GM21723 (cell line): ENCODE results near the gene GPR162.
A peak's percentile ranks its signal among the peaks of the same experiment; 100 is the strongest.

Source experiments
- ATAC-seq: cut with Tn5 transposase; IDR thresholded peaks from one replicate; pipeline ENCODE4 v1.9.1; 2021; ENCODE audit warnings: mild to moderate bottlenecking, moderate library complexity; ENCODE audit not compliant: unreplicated experiment

Gene GPR162

DNA sequence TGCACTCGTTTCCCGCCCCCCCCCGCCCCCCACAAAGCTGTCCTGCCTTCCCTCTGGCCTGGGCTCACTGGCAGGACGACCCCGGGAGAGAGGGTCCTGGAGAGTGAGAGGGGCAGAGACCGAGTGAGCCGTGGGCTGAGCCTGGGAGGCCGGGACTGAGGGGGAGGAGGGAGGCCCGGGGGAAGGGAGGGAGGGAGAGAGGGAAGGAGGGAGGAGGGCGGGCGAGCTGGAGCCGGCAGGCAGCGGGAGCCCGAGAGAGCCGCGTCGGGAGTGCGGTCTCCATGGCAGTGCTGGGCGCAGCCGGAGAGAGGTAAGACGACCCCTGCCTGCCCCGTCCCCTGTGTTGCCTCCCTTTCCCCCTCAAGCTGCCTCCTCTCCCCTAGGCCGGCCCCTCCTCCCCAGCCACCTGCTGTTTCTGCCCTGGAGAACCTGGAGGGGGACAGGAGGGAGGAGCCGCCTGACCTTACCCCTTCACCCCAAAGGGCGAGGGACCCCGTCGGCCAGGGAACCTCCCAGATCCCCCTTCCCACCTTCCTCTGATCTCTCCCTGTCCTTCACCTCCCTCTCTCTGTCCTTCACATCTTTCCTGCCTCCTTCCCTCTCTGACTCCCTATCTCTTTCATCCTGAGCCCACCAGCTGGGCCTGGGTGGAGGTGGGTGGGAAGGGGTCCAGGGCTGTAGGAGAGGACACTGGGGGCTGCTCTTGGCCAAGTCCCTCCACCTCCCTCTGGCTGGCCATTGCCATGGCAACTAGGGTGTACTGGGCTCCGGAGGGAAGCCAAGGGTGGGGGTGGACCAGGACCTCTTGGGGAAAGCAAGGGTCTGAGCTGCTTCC, at the start of gene GPR162:
Gene GPR162 (plus strand): TSS at position 231 of the 835 bp plus-strand sequence. CDS start 2,078 bp downstream, outside the sequence.
- no peak for ATAC-seq

DNA sequence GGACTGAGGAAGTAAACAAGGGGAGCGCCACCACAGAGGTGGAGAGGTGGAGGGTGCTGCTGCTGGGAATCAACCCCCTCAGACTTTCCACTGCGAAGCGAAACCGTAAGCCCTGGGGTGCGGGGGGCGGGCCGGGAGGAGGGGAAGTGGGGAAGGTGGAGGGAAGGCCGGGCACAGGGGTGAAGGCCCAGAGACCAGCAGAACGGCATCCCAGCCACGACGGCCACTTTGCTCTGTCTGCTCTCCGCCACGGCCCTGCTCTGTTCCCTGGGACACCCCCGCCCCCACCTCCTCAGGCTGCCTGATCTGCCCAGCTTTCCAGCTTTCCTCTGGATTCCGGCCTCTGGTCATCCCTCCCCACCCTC, 49.3 kb upstream of the GPR162 start, which contains the start of gene LAG3:
Gene LAG3 (plus strand): TSS at position 190 of the 365 bp plus-strand sequence. CDS start 333 bp downstream, outside the sequence.
- ATAC-seq = no peak

DNA sequence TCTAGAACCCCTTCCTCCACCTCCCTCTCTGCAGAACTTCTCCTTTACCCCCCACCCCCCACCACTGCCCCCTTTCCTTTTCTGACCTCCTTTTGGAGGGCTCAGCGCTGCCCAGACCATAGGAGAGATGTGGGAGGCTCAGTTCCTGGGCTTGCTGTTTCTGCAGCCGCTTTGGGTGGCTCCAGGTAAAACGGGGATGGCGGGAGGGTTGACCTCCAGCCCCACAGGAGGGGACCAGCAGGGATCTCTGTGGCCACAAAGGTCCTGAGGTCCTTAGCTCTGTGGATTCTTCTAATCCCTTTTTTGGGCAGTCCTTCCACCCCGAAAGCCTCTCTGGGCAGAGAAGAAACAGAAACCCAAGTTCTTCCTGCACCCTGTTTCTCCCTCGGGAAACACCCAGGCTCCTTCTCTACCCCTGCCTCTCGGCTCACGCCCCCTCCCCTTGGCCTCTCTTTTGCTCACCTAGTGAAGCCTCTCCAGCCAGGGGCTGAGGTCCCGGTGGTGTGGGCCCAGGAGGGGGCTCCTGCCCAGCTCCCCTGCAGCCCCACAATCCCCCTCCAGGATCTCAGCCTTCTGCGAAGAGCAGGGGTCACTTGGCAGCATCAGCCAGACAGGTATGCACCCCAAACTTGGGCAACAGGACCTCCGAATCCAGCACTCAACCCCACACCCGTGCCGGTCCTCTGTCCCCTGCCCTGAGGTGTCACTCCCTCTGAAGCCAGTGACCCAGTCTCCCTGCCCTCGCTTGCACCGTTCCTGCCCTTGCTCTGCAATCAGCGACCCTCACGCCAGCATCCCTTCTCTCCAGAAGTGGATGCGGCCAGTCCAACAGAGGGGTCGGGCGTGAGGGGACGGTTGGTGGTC, 48.7 kb upstream of the GPR162 start:
- no peak for ATAC-seq

DNA sequence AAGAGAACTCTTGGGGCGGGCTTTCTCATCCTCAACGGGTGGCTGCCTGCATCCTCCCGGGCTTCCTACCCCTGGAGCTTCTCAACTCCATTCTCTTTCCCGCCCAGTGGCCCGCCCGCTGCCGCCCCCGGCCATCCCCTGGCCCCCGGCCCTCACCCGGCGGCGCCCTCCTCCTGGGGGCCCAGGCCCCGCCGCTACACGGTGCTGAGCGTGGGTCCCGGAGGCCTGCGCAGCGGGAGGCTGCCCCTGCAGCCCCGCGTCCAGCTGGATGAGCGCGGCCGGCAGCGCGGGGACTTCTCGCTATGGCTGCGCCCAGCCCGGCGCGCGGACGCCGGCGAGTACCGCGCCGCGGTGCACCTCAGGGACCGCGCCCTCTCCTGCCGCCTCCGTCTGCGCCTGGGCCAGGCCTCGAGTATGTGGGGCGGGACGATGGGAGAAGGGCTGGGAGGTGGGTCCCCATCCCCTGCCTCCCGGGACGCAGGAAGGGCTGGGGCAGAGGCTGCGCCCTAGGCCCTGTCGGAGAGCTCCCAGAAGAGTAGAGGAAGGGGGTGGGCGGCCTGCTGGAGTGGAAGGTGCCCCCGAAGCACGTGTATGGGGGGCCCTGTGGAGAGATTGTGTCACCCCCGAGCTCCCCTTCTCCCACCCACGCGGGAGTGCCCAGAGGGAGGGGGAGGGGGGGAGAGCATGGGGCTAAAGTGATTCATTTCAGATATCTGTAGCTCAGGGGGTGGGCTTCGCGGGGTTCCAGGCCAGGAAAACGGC, 47.9 kb upstream of the GPR162 start:
- no peak for ATAC-seq

DNA sequence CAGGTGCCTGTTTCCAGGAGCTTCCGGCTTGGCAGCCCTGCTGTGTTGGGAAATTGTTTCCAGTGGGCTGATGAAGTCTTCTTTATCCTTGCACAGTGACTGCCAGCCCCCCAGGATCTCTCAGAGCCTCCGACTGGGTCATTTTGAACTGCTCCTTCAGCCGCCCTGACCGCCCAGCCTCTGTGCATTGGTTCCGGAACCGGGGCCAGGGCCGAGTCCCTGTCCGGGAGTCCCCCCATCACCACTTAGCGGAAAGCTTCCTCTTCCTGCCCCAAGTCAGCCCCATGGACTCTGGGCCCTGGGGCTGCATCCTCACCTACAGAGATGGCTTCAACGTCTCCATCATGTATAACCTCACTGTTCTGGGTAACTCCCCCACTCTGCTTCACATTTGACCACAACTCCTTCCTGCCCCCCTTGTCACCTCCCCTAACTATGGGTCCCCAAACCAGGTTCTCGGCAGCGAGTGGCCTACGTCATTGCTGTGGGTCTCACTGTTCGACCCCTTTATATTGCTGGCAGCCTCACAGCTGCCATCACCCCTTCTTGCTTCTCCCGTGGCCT, 47.0 kb upstream of the GPR162 start:
- no peak for ATAC-seq

DNA sequence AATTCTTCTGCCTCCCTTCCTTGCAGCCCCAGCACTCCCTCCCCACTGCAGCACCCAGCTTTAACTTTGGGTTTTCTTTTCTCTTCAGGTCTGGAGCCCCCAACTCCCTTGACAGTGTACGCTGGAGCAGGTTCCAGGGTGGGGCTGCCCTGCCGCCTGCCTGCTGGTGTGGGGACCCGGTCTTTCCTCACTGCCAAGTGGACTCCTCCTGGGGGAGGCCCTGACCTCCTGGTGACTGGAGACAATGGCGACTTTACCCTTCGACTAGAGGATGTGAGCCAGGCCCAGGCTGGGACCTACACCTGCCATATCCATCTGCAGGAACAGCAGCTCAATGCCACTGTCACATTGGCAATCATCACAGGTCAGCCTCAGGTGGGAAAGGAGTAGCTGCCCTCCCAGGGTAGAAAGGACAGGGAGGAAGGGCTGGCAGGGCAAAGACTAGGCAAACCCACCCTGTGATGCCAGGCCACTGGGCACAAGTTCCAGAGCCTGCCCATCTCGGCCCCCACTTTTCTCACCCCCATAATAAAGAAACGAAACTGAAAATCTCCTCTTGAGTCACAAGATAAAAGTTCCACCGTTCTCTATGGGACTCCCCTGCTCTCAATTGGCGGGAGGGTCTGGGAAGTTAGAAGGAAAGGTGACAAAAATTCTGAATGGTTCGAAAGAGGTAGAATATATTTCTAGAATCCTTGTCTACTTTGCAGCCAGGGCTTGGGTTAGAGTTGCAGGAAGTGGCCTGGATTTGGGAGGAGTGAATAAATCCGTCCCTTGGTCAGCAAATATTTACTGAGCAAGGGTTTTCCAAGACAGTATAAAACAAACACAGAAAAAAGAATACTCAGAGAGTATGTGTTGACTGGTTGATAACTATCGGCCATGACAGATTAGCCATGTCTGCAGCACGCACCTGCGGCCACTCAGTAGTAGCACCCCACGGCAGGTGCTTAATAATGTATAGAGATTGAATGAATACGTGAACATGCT, 46.1 kb upstream of the GPR162 start:
- no peak for ATAC-seq

DNA sequence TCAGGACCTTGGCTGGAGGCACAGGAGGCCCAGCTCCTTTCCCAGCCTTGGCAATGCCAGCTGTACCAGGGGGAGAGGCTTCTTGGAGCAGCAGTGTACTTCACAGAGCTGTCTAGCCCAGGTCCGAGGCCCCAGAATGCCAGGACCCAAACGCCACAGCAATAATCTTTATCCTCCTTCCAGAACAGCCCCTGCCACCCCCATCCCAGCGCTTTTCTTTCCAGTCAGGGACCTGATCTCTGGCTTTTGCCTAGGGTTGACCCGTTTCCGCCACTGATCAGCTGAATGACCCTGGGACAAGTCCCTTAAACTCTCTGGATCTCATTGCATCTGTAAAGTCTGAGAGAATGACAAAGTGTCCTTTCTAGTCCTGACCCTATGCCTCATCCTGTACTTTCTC, 44.2 kb upstream of the GPR162 start:
- ATAC-seq = no peak

DNA sequence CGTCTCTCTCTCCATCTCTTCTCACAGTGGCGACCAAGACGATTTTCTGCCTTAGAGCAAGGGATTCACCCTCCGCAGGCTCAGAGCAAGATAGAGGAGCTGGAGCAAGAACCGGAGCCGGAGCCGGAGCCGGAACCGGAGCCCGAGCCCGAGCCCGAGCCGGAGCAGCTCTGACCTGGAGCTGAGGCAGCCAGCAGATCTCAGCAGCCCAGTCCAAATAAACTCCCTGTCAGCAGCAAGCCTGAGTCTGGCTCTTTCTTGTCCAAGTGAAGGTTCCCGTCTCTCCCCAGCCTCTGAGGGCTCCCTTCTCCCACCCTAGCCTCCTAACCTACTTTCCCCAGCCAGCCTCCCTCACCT, 43.4 kb upstream of the GPR162 start:
- ATAC-seq = no peak

DNA sequence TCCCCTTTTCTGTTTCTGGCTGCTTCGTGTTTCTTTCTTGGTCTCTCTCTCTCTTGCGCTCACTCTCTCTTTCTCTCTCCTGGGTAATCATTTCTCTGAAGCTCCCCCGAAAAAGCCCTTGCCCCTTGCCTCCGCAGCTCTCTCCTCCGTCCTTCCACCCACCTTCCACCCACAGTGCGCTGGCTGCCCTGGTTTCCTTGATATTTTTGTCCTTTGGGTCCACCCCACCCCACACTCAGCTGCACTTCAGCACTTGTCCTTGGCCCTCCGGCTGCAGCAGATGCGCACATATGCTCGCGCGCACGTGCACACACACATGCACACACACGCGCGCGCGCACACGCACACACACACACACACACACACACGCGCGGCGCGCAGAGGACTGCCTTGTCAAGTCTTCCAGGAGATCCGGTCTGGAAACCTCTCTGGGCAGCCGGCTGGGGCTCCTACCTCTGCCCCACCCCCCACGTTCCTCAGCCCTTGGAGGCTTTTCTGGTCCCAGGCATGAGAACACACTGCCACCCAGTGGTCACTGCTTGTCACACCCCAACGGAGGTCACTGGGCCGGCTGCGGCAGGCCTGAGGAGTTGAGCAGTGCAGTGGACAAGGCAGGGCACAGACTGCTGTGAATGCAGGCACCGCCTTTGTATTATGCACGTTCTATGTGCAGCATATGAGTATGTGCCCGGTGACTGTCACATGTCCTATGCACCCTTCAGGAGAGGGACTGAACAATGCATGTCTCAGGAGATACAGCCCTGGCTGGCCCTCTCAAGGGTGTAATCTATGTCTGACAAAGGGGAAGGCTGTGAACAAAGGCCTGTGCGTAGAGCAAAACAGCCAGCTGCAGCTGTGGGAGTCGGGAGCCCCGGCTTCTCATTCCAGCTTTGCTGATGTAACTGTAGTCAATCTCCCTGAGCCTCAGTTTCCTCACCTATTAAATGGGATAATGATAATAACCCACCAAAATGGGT, 42.8 kb upstream of the GPR162 start:
- peak; percentile 79 for ATAC-seq

GRCh38 chr12:6779708-6780432, 41.8 kb upstream of the GPR162 start:
- no peak for ATAC-seq

GRCh38 chr12:6780573-6780972, 41.0 kb upstream of the GPR162 start:
- no peak for ATAC-seq

DNA sequence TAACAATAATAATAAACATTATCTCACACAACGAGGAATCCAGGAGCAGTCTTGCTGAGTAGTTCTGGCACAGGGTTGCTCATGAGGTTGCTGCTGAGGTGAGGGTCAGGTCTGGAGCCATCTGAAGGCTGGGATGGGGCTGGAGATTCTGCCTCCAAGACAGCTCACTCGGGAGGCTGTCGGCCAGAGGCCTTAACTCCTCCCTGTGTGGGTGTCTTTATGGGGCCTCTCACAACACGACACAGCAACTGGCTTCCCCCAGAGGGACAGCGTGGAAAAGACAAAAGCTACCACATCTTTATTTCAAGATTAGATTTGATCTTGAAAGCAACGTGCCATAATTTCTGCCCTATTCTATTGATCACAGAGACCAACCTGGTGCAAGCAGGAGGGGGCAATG, 39.5 kb upstream of the GPR162 start:
- ATAC-seq = no peak

- no peak for ATAC-seq
Measured at GRCh38 chr12:6782850-6783566, 38.6 kb upstream of the GPR162 start.

DNA sequence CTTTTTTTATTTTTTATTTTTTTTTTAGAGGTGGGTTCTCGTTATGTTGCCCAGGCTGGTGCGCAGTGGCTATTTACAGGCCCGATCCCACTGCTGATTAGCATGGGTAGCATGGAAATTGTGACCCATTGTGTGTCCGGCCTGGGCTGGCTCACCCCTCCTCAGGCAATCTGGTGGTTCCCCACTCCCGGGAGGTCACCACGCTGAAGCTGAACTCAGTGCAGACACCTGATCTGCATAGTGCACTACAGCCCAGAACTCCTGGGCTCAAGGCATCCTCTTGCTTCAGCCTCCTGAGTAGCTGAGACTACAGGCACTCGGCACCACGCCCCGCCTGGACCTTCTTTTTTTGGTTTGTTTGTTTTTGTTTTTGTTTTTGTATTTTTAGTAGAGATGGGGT, 37.8 kb upstream of the GPR162 start:
- ATAC-seq = no peak

DNA sequence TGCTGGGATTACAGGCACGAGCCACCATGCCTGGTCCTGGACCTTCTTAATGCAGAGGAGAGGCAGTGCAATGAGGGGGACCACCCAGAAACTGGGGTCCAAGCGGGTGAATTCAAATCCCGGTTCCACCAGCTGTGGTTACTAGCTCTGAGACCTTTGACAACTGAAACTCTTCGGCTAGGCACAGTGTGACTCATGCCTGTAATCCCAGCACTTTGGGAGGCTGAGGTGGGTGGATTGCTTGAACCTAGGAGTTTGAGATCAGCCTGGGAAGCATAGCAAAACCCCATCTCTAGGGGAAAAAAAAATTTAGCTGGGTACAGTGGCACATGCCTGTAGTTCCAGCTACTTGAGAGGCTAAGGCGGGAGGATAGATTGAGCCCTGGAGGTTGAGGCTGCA, 37.3 kb upstream of the GPR162 start:
- no peak for ATAC-seq

- ATAC-seq = no peak
Measured at GRCh38 chr12:6784761-6785160, 36.9 kb upstream of the GPR162 start.

DNA sequence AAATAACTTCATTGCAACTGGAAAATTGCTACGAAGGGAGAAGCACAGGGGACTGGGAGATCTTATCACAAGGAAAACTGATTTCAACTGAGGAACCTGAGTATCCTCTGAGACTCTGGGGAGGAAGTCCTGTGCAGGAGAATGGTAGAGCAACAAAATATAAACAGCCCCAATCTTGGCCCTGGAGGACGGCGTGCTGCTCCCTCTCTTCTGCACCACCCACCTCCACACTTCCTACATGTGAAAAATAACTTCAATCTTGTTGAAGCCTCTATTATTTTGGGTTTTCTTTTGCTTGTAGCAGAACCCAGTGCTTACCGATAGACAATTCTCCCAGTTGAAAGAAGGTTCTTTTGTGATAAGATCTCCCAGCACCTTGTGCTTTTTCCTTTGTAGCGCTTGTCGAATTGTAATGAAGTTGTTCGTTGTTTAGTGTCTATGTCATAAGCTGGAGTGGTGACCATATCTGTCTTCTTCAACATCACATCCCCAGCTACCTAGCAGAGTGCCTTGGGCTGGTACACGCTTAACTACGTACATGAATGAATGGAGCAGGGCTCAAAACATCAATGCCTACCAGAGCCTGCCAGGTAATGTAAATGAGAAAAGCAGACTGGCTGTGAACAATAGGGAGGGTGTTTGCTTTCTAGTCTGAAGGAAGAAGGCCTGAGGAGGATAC, 35.1 kb upstream of the GPR162 start:
- ATAC-seq = no peak
